WERI-Rb-1 (cell line): ENCODE results near the gene SLC5A10.

Experiments used
- DNase-seq: peaks from one replicate; pipeline ENCODE4 v3.0.0-alpha.2; 2020
- H3K27ac ChIP-seq: fragments of 250-450 bp; sonication (Bioruptor Pico); 2 replicates; pipeline ENCODE4 v1.5.1; 2020; ENCODE audit warnings: mild to moderate bottlenecking, moderate library complexity
- H3K27me3 ChIP-seq: fragments of 250-450 bp; sonication (Bioruptor Pico); 2 replicates; pipeline ENCODE4 v1.5.1; 2021; ENCODE audit warnings: mild to moderate bottlenecking, low read depth, moderate library complexity; ENCODE audit not compliant: insufficient read depth, severe bottlenecking
- H3K36me3 ChIP-seq: fragments of 250-450 bp; sonication (Bioruptor Pico); 2 replicates; pipeline ENCODE4 v1.5.1; 2020; ENCODE audit warnings: mild to moderate bottlenecking, moderate library complexity
- H3K4me3 ChIP-seq: 2 replicates; pipeline ENCODE4 v1.5.1; 2011; ENCODE audit warnings: low read depth, mild to moderate bottlenecking, control low read depth, low read length
- H3K9me3 ChIP-seq: fragments of 250-450 bp; sonication (Bioruptor Pico); 2 replicates; pipeline ENCODE4 v1.5.1; 2021; ENCODE audit warnings: mild to moderate bottlenecking, moderate library complexity; ENCODE audit not compliant: severe bottlenecking
- CTCF ChIP-seq: IDR thresholded peaks from 2 replicates; pipeline ENCODE4 v1.5.1; 2011; ENCODE audit warnings: low read depth, mild to moderate bottlenecking, control low read depth, inconsistent platforms, low read length

Gene SLC5A10

GRCh38 chr17:18964550-18964949, 12.6 kb downstream of the SLC5A10 start:
- Histone ChIP-seq H3K27ac (no peak overlapping the region), H3K4me3 (no peak overlapping the region), H3K36me3 (no peaks in the 10 kb centered on the region), H3K27me3 (no peaks in the 10 kb centered on the region), H3K9me3 (no peaks in the 10 kb centered on the region)
- TF ChIP-seq CTCF: no peak
- DNase-seq: no peak

- H3K27ac ChIP-seq: no peak overlapping the region
- H3K9me3 ChIP-seq: no peaks in the 10 kb centered on the region
- H3K4me3 ChIP-seq: no peak overlapping the region
- no peaks in the 10 kb centered on the region for H3K36me3 ChIP-seq
- DNase-seq: no peak
- TF ChIP-seq CTCF: no peak
- H3K27me3 ChIP-seq: no peaks in the 10 kb centered on the region
Observed at GRCh38 chr17:18965530-18966236, 13.7 kb downstream of the SLC5A10 start.

DNA sequence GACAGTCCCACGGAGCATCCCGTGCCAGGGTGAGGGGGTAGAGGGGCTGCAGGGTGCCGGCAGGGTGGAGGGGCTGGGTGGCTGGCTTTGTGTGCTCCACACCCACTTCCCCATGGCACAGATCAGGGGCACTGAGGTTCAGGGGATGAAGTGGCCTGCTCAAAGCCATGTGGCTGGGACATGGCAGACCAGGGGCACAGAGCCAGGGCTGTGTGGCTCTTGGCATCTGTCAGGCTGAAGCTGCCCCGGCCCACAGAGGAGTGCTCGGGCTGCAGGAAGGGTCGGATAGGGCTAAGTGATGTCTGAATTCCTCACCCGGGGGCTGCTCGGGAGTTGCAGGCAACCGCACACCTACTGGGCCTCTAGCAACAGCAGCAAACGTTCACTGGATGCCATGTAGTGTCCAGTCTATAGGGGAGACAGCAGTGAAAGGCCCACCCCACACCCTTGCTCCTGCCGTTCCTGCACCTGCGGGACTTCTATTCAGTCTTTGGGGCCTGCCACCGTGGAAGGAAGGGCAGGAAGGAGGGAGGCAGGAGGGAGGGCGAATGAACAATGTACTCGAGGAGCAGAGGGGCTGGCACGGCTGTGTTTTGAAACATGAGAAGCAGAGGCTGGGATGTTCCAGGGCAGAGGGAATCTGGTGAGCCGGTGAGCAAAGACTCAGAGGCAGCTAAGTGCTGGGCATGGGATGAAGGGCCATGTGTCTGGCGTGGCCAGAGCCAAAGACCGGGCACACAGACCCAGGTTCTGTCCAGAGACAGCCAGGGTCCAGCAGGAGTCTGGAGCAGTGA, 15.1 kb downstream of the SLC5A10 start:
- H3K27me3 ChIP-seq: no peaks in the 10 kb centered on the region
- H3K4me3 ChIP-seq: no peak overlapping the region
- TF ChIP-seq CTCF: no peak
- DNase-seq: no peak
- H3K36me3 ChIP-seq: no peaks in the 10 kb centered on the region
- no peak overlapping the region for H3K27ac ChIP-seq
- H3K9me3 ChIP-seq: no peaks in the 10 kb centered on the region

- H3K9me3 ChIP-seq: no peaks in the 10 kb centered on the region
- no peak for DNase-seq
- TF ChIP-seq CTCF: no peak
- no peak overlapping the region for H3K4me3 ChIP-seq
- H3K27me3 ChIP-seq: no peaks in the 10 kb centered on the region
- H3K27ac ChIP-seq: no peak overlapping the region
- H3K36me3 ChIP-seq: no peaks in the 10 kb centered on the region
Observed at GRCh38 chr17:18967916-18968315, 16.0 kb downstream of the SLC5A10 start.

GRCh38 chr17:18968345-18968744, 16.4 kb downstream of the SLC5A10 start:
- Histone ChIP-seq H3K36me3 (no peaks in the 10 kb centered on the region), H3K27me3 (no peaks in the 10 kb centered on the region)
- no peak for DNase-seq

More at GRCh38 chr17:18968345-18968744, 16.4 kb downstream of the SLC5A10 start:
- Histone ChIP-seq H3K27ac (no peak overlapping the region), H3K4me3 (no peak overlapping the region), H3K9me3 (no peaks in the 10 kb centered on the region)
- TF ChIP-seq CTCF: no peak
